ENCODE measurements around the gene CHD8. TPM values are rescaled to one million over a fixed set of nuclear protein-coding genes. Genes with fewer than 3 reads are reported as not detected.
A peak's percentile ranks its signal among the peaks of the same experiment; 100 is the strongest.

CHD8 gene
- total RNA-seq, 1 experiment from 2014 or later, result 135 TPM

DNA sequence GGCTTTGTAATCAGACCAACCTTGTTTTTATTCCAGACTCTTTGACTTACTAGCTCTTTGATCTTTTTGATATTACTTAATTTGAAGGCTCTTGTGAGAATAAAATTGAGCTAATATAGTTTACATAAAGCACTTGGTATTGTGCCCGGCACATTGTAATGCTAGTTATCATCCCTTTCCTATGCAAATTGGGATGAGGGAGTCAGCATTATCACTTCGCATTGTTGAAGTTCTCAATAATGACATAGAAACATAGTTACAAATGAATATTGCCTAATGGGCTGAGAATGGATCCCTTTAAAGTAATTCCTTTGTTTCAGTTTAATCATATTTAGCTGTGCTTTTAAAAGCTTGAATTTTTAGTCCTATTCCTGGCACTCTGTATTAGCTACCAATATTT, 108.7 kb downstream of the CHD8 start:
- H3K14ac ChIP-seq (ENCODE audit: insufficient read depth, low read length), result no peak overlapping the region
- Mint-ChIP-seq H3K36me3 (ENCODE audit: insufficient read depth in 1 of 3, low read depth in 3 of 3) (peaks cover 4 to 19% (median 9%) of the 10 kb centered on the region in 3 experiments; a peak in 6 of 7 replicates), H3K4me3 (no peak overlapping the region), H3K27me3 (ENCODE audit: low read depth) (no peaks in the 10 kb centered on the region), H3K9me3 (no peaks in the 10 kb centered on the region), H3K4me1 (peaks cover 14 to 18% of the 10 kb centered on the region in 2 experiments), H3K27ac (peak overlapping the region in 1 of 3 experiments; percentile 61; a peak in 2 of 7 replicates)
- no peak overlapping the region for H4K91ac ChIP-seq (ENCODE audit: insufficient read length, low read depth, low read length)
- H3K9me3 ChIP-seq (ENCODE audit: control insufficient read depth, low read depth, low read length), result no peaks in the 10 kb centered on the region
- WGBS (ENCODE audit: extremely low coverage, insufficient read length, low lambda C conversion rate), result no CpG with 5 or more reads among the region's 2 CpGs
- H3K18ac ChIP-seq (ENCODE audit: insufficient read length, low read depth, low read length), result no peak overlapping the region
- no peaks in the 10 kb centered on the region for H3K27me3 ChIP-seq (ENCODE audit: insufficient read depth, low read length)
- no peak overlapping the region for H4K8ac ChIP-seq (replicated peaks; ENCODE audit: insufficient read length, low read depth, low read length)
- no peak overlapping the region for H3K4me2 ChIP-seq (ENCODE audit: insufficient read depth, insufficient read length, low read length)
- no peak overlapping the region for H3K23ac ChIP-seq (ENCODE audit: insufficient read length, low read depth, low read length)
- no peak for DNase-seq
- H2AK5ac ChIP-seq (ENCODE audit: insufficient read length, low read length), result no peak overlapping the region
- H2BK12ac ChIP-seq (ENCODE audit: insufficient read length, low read depth, low read length), result no peak overlapping the region
- H3K56ac ChIP-seq (ENCODE audit: insufficient read length, low read depth, low read length), result no peak overlapping the region
- no peak overlapping the region for H3K9ac ChIP-seq (ENCODE audit: extremely low read depth, insufficient read length, low read length)
- H3K27ac ChIP-seq (ENCODE audit: insufficient read length, low read depth, low read length), result no peak overlapping the region
- no peaks in the 10 kb centered on the region for H3K4me1 ChIP-seq (ENCODE audit: insufficient read depth, low read length)
- TF ChIP-seq, protein P1, sequence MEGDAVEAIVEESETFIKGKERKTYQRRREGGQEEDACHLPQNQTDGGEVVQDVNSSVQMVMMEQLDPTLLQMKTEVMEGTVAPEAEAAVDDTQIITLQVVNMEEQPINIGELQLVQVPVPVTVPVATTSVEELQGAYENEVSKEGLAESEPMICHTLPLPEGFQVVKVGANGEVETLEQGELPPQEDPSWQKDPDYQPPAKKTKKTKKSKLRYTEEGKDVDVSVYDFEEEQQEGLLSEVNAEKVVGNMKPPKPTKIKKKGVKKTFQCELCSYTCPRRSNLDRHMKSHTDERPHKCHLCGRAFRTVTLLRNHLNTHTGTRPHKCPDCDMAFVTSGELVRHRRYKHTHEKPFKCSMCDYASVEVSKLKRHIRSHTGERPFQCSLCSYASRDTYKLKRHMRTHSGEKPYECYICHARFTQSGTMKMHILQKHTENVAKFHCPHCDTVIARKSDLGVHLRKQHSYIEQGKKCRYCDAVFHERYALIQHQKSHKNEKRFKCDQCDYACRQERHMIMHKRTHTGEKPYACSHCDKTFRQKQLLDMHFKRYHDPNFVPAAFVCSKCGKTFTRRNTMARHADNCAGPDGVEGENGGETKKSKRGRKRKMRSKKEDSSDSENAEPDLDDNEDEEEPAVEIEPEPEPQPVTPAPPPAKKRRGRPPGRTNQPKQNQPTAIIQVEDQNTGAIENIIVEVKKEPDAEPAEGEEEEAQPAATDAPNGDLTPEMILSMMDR (conservative IDR thresholded peaks at IDR 0.05), result no peak
- H2AFZ ChIP-seq (ENCODE audit: low read length), result no peak overlapping the region
- H3T11ph ChIP-seq (ENCODE audit: low read length), result no peak overlapping the region
- no peak overlapping the region for H2BK15ac ChIP-seq (ENCODE audit: low read depth, low read length)
- H3K79me2 ChIP-seq (ENCODE audit: insufficient read depth, low read length), result no peaks in the 10 kb centered on the region
- H4K5ac ChIP-seq (ENCODE audit: insufficient read length, low read depth, low read length), result no peak overlapping the region
- H3K79me1 ChIP-seq (ENCODE audit: insufficient read depth, low read depth, low read length, poor library complexity, severe bottlenecking), result no peaks in the 10 kb centered on the region
- H2BK5ac ChIP-seq (ENCODE audit: insufficient read length, low read length), result no peak overlapping the region
- no peak overlapping the region for H3K4ac ChIP-seq (ENCODE audit: low read depth, low read length)
- H4K20me1 ChIP-seq (ENCODE audit: control insufficient read depth, insufficient read depth, insufficient read length), result no peaks in the 10 kb centered on the region
- H2BK120ac ChIP-seq (ENCODE audit: low read depth, low read length, poor library complexity, severe bottlenecking), result no peak overlapping the region
- no peak overlapping the region for H2BK20ac ChIP-seq (ENCODE audit: low read depth, low read length, poor library complexity, severe bottlenecking)
- H3K23me2 ChIP-seq (ENCODE audit: insufficient read length, low read depth, low read length, poor library complexity, severe bottlenecking), result no peaks in the 10 kb centered on the region
